ENCODE results near the gene GJA3.
A peak's percentile ranks its signal among the peaks of the same experiment; 100 is the strongest.
"Not testable (repeated sequence)": the region's sequence is repeated elsewhere in the genome, so short reads cannot be mapped to it uniquely, and the experiment has no call there.

Gene GJA3

GRCh38 chr13:20182231-20182846, 21.5 kb upstream of the GJA3 start:
- DNase-seq = peak; percentile 66

GRCh38 chr13:20181188-20181587, 20.3 kb upstream of the GJA3 start:
- no peak for DNase-seq

GRCh38 chr13:20178156-20178555, 17.3 kb upstream of the GJA3 start:
- no peak for DNase-seq

GRCh38 chr13:20177049-20177831, 16.4 kb upstream of the GJA3 start:
- no peak for DNase-seq

- no peak for DNase-seq
Measured at GRCh38 chr13:20175907-20176652, 15.2 kb upstream of the GJA3 start.

- DNase-seq = no peak
Measured at GRCh38 chr13:20175406-20175794, 14.5 kb upstream of the GJA3 start.

GRCh38 chr13:20174656-20175405, 14.0 kb upstream of the GJA3 start:
- peak; percentile 89 for DNase-seq

- no peak for DNase-seq
Measured at GRCh38 chr13:20173116-20173746, 12.4 kb upstream of the GJA3 start.

GRCh38 chr13:20171364-20171763, 10.5 kb upstream of the GJA3 start:
- no peak for DNase-seq

- DNase-seq = no peak
Measured at GRCh38 chr13:20170921-20171320, 10.1 kb upstream of the GJA3 start.

- no peak for DNase-seq
Measured at GRCh38 chr13:20168396-20168795, 7.5 kb upstream of the GJA3 start.

- DNase-seq = peak; percentile 21
Measured at GRCh38 chr13:20165417-20166257, 4.8 kb upstream of the GJA3 start.

GRCh38 chr13:20161951-20162300, 1.1 kb upstream of the GJA3 start:
- DNase-seq = no peak

- DNase-seq = no peak
Measured at GRCh38 chr13:20161275-20161950, 561 bp upstream of the GJA3 start.

- no peak for DNase-seq
Measured at GRCh38 chr13:20159646-20160305, 1.1 kb downstream of the GJA3 start.

GRCh38 chr13:20157151-20157796, 3.6 kb downstream of the GJA3 start:
- DNase-seq = no peak

GRCh38 chr13:20156702-20157101, 4.2 kb downstream of the GJA3 start:
- no peak for DNase-seq

- DNase-seq = not testable (repeated sequence)
Measured at GRCh38 chr13:20153290-20153689, 7.6 kb downstream of the GJA3 start.

GRCh38 chr13:20151612-20152011, 9.2 kb downstream of the GJA3 start:
- DNase-seq = no peak

GRCh38 chr13:20151016-20151415, 9.8 kb downstream of the GJA3 start:
- no peak for DNase-seq
